ENCODE measurements around the gene NDUFB11.

GRCh38 chrX:47093248-47093647, 51.3 kb downstream of the NDUFB11 start:
- TF ChIP-seq GATA2 (IDR thresholded peaks at IDR 0.05; ENCODE audit: low read depth, low read length) (no peak), GATA3 (IDR thresholded peaks at IDR 0.05; ENCODE audit: low read depth, low read length) (no peak)
